Esophagus muscularis mucosa (tissue), 4 donors: Measurements from ENCODE around the gene RXRA. TPM values are rescaled to one million over a fixed set of nuclear protein-coding genes. Genes with fewer than 3 reads are reported as not detected.

Experiments
- DNase-seq: peaks from one replicate; pipeline ENCODE4 v3.0.0-alpha.2; 2017; ENCODE audit errors: extremely low spot score
- H3K27ac ChIP-seq, 4 donors: fragments of 200-600 bp; sonication (generic); replicated peaks in 1 of 4; 1 replicate in 3 of 4; 2 replicates in 1 of 4; pipeline ENCODE4 v1.5.1; 2016 to 2019; ENCODE audit warnings: mild to moderate bottlenecking in 1 of 4
- H3K27me3 ChIP-seq, 4 donors: fragments of 200-600 bp; sonication (generic); one replicate each; pipeline versions ENCODE4 v1.5.1 to v1.6.0; 2016 to 2019
- H3K36me3 ChIP-seq, 4 donors: fragments of 200-600 bp; sonication (generic); one replicate each; pipeline ENCODE4 v1.5.1; 2016 to 2019
- H3K4me1 ChIP-seq, 4 donors: fragments of 200-600 bp; sonication (generic); one replicate each; pipeline ENCODE4 v1.5.1; 2016 to 2019
- H3K4me3 ChIP-seq, 4 donors: fragments of 200-600 bp; sonication (generic); 1 replicate in 2 of 4; 2 replicates in 2 of 4; pipeline ENCODE4 v1.5.1; 2016 to 2019; ENCODE audit warnings: mild to moderate bottlenecking in 4 of 4, moderate library complexity in 1 of 4
- H3K9me3 ChIP-seq, 4 donors: fragments of 200-600 bp; sonication (generic); 1 replicate in 3 of 4; 2 replicates in 1 of 4; pipeline ENCODE4 v1.5.1; 2016 to 2019
- CTCF ChIP-seq, 3 experiments: fragments of 200-600 bp in 2 of 3; fragments of 450-650 bp in 1 of 3; sonication (generic) in 2 of 3; IDR thresholded peaks; one replicate each; pipeline ENCODE4 v1.5.1; 2017 to 2019; ENCODE audit warnings: antibody characterized with exemption in 3 of 3, mild to moderate bottlenecking in 2 of 3, moderate library complexity in 1 of 3
- EP300 ChIP-seq: sonication (generic); formaldehyde crosslinking; IDR thresholded peaks from one replicate; pipeline ENCODE4 v1.6.1; 2017; ENCODE audit warnings: antibody characterized with exemption
- POLR2A ChIP-seq: fragments of 450-650 bp; IDR thresholded peaks from one replicate; pipeline ENCODE4 v1.6.1; 2017; ENCODE audit warnings: antibody characterized with exemption, moderate library complexity, mild to moderate bottlenecking, low read depth
- POLR2AphosphoS5 ChIP-seq, 2 donors: sonication (generic); formaldehyde crosslinking; IDR thresholded peaks; one replicate each; pipeline ENCODE4 v1.6.1; 2017; ENCODE audit warnings: antibody characterized with exemption in 2 of 2
- WGBS: methylation state at CpG from one replicate; pipeline ENCODE4 v1.1.5; 2018; 5-methylcytosine and 5-hydroxymethylcytosine counted together
- intact Hi-C: fragments of 100-400 bp; cut with DNase I; formaldehyde crosslinking; loops from one replicate; pipeline ENCODE4 v1.15.1; 2023
- total RNA-seq, 4 donors: library from RNA; depleted of rRNA; stranded (reverse); fragments of >200 nt; gene quantifications; one replicate each; pipeline versions ENCODE4 v1.1.0 to v1.2.1, GENCODE V29; 2016

The RXRA gene
- total RNA-seq, 4 donors from 2014 or later, result 46.4 to 81.0 (median 63.7) TPM

- Histone ChIP-seq H3K27ac (no peak overlapping the region), H3K4me1 (peaks cover 98 to 100% (median 100%) of the 10 kb centered on the region in 4 donors), H3K27me3 (no peaks in the 10 kb centered on the region), H3K9me3 (no peaks in the 10 kb centered on the region), H3K36me3 (no peaks in the 10 kb centered on the region), H3K4me3 (no peak overlapping the region)
- TF ChIP-seq EP300 (no peak), POLR2A (no peak), POLR2AphosphoS5 (IDR thresholded peaks at IDR 0.05) (no peak)
- DNase-seq, result no peak
- intact Hi-C loops, result no loop called here
- WGBS, result 97% methylated on average over 6 of the region's 10 CpGs
These were observed 21.7 kb downstream of the RXRA start for GRCh38 chr9:134347996-134348395.

GRCh38 chr9:134348404-134349155 is 22.3 kb downstream of the RXRA start:
- no peaks in the 10 kb centered on the region for H3K9me3 ChIP-seq
- no peak overlapping the region for H3K4me3 ChIP-seq
- intact Hi-C loops, result no loop called here
- H3K4me1 ChIP-seq, result peaks cover 98 to 100% (median 100%) of the 10 kb centered on the region in 4 donors
- H3K27me3 ChIP-seq, result no peaks in the 10 kb centered on the region
- H3K36me3 ChIP-seq, result no peaks in the 10 kb centered on the region
- 88% methylated on average over 26 of the region's 30 CpGs for WGBS
- no peak for TF ChIP-seq CTCF (IDR thresholded peaks at IDR 0.05)
- no peak for TF ChIP-seq EP300
- no peak for TF ChIP-seq POLR2AphosphoS5 (IDR thresholded peaks at IDR 0.05)
- TF ChIP-seq POLR2A, result no peak
- DNase-seq, result no peak
- H3K27ac ChIP-seq, result no peak overlapping the region

- whole genome bisulfite sequencing, result 74% methylated on average over 9 of the region's 9 CpGs
- H3K27me3 ChIP-seq, result no peaks in the 10 kb centered on the region
- intact Hi-C loops, result no loop called here
- H3K4me1 ChIP-seq, result peaks cover 98 to 100% (median 100%) of the 10 kb centered on the region in 4 donors
- DNase-seq, result no peak
- no peak overlapping the region for H3K27ac ChIP-seq
- no peaks in the 10 kb centered on the region for H3K36me3 ChIP-seq
- no peaks in the 10 kb centered on the region for H3K9me3 ChIP-seq
- no peak for TF ChIP-seq CTCF (IDR thresholded peaks at IDR 0.05)
- H3K4me3 ChIP-seq, result no peak overlapping the region
These were observed 23.7 kb downstream of the RXRA start for GRCh38 chr9:134349936-134350335.

- Histone ChIP-seq H3K36me3 (no peaks in the 10 kb centered on the region), H3K27ac (no peak overlapping the region), H3K4me3 (no peak overlapping the region), H3K9me3 (no peaks in the 10 kb centered on the region), H3K27me3 (no peaks in the 10 kb centered on the region), H3K4me1 (peaks cover 99 to 100% (median 100%) of the 10 kb centered on the region in 4 donors)
- WGBS, result 78% methylated on average over 9 of the region's 20 CpGs
- no peak for DNase-seq
- no peak for TF ChIP-seq POLR2A
- no peak for TF ChIP-seq EP300
- TF ChIP-seq CTCF (IDR thresholded peaks at IDR 0.05), result no peak
- no peak for TF ChIP-seq POLR2AphosphoS5 (IDR thresholded peaks at IDR 0.05)
- intact Hi-C loops, result no loop called here
These were observed 24.2 kb downstream of the RXRA start for GRCh38 chr9:134350416-134350994.

- Histone ChIP-seq H3K27me3 (no peaks in the 10 kb centered on the region), H3K4me3 (no peak overlapping the region), H3K9me3 (no peaks in the 10 kb centered on the region), H3K4me1 (peaks cover 97 to 100% (median 99%) of the 10 kb centered on the region in 4 donors), H3K27ac (no peak overlapping the region), H3K36me3 (no peaks in the 10 kb centered on the region)
- TF ChIP-seq POLR2A (no peak), POLR2AphosphoS5 (IDR thresholded peaks at IDR 0.05) (no peak), CTCF (IDR thresholded peaks at IDR 0.05) (no peak), EP300 (no peak)
- 93% methylated on average over 29 of the region's 29 CpGs for WGBS
- no peak for DNase-seq
- intact Hi-C loops, result no loop called here
These were observed 25.4 kb downstream of the RXRA start for GRCh38 chr9:134351606-134352176.
